Mesenteric fat pad (tissue), 1 donor: ENCODE data around the gene SPATA6. TPM values are rescaled to one million over a fixed set of nuclear protein-coding genes. Genes with fewer than 3 reads are reported as not detected.
"Not testable (repeated sequence)": the region's sequence is repeated elsewhere in the genome, so short reads cannot be mapped to it uniquely, and the experiment has no call there.

ENCODE experiments used
- DNase-seq: peaks from one replicate; pipeline ENCODE4 v3.0.0-alpha.2; 2020; ENCODE audit warnings: low spot score
- long read RNA-seq: library from polyadenylated mRNA; unstranded; transcript quantifications from one replicate; pipeline ENCODE4 v2.0.0, GENCODE V29; 2020
- total RNA-seq: library from RNA; stranded (reverse); fragmentation: NEBNext Ultra II Directional; extraction: Animal tissue kit (Norgen Biotek cat#: 25700); gene quantifications from one replicate; pipeline ENCODE4 v1.2.1, GENCODE V29; 2021
- donor health status: DM: yes; HTN: yes; CAD: no.

The SPATA6 gene
- total RNA-seq = 17.4 TPM
- long read RNA-seq, partial matches to known transcripts = 1 of 5 reads
- long read RNA-seq, other reads (novel, unspliced or antisense) = 3 of 5 reads

- DNase-seq = peak; percentile 99
Observed at GRCh38 chr1:48471691-48472576, at the start of gene SPATA6. SPATA6 (minus strand) TSS chr1:48472204; CDS start chr1:48472008, 196 bp downstream.

GRCh38 chr1:48519896-48520295 is 47.9 kb upstream of the SPATA6 start:
- DNase-seq = not testable (repeated sequence)

- DNase-seq = no peak
Observed at GRCh38 chr1:48506870-48507269, 34.9 kb upstream of the SPATA6 start.

- no peak for DNase-seq
Observed at GRCh38 chr1:48500541-48501450, 28.8 kb upstream of the SPATA6 start.

GRCh38 chr1:48499211-48499735 is 27.3 kb upstream of the SPATA6 start:
- no peak for DNase-seq

- DNase-seq = no peak
Observed at GRCh38 chr1:48498096-48498791, 26.2 kb upstream of the SPATA6 start.

GRCh38 chr1:48495911-48496310 is 23.9 kb upstream of the SPATA6 start:
- DNase-seq = no peak

- DNase-seq = no peak
Observed at GRCh38 chr1:48495166-48495565, 23.2 kb upstream of the SPATA6 start.

- no peak for DNase-seq
Observed at GRCh38 chr1:48493970-48494769, 22.2 kb upstream of the SPATA6 start.

GRCh38 chr1:48493041-48493440 is 21.0 kb upstream of the SPATA6 start:
- no peak for DNase-seq

GRCh38 chr1:48492392-48492791 is 20.4 kb upstream of the SPATA6 start:
- no peak for DNase-seq

GRCh38 chr1:48488721-48489120 is 16.7 kb upstream of the SPATA6 start:
- no peak for DNase-seq

- DNase-seq = no peak
Observed at GRCh38 chr1:48480504-48480903, 8.5 kb upstream of the SPATA6 start.

GRCh38 chr1:48480023-48480422 is 8.0 kb upstream of the SPATA6 start:
- not testable (repeated sequence) for DNase-seq

GRCh38 chr1:48472638-48473037 is 634 bp upstream of the SPATA6 start:
- no peak for DNase-seq

GRCh38 chr1:48470950-48471690 is 884 bp downstream of the SPATA6 start:
- DNase-seq = no peak

GRCh38 chr1:48470481-48470855 is 1.5 kb downstream of the SPATA6 start:
- no peak for DNase-seq

- DNase-seq = no peak
Observed at GRCh38 chr1:48469616-48470480, 2.2 kb downstream of the SPATA6 start.
